GM19372 (cell line): ENCODE results near the gene MAST4.

Experiments used
- ATAC-seq: cut with Tn5 transposase; IDR thresholded peaks from one replicate; pipeline ENCODE4 v1.9.1; 2021; ENCODE audit warnings: mild to moderate bottlenecking, low read depth, moderate library complexity; ENCODE audit not compliant: unreplicated experiment

The MAST4 gene

DNA sequence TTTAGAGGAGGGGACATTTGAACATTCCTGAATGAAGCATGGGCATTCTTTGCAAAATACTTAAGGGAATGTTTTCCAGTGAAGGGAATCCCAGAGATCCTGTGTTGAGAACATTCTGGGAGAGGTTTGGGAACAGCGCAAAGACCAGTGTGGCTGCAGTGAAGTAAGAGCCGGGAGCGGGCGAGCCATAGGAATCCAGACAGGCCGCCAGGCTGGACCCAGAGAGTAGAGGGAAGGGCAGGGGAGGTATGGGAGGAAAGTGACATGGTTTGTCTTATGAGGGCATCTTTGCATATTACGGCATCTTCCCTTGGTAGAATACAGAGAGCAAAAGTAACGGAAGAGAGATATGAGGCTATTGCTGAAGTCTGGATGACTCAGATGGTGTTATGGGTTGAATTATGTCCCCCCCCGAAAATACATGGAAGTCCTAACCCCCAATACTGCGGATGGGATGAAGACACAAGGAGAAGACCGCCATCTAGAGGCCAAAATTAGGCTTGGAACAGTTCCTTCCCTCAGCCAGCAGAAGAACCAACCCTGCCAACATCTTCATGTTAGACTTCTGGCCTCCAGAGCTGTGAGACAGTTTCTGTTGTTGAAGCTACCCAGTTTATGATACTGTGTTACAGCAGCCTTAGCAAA is 268.2 kb downstream of the MAST4 start:
- no peak for ATAC-seq

DNA sequence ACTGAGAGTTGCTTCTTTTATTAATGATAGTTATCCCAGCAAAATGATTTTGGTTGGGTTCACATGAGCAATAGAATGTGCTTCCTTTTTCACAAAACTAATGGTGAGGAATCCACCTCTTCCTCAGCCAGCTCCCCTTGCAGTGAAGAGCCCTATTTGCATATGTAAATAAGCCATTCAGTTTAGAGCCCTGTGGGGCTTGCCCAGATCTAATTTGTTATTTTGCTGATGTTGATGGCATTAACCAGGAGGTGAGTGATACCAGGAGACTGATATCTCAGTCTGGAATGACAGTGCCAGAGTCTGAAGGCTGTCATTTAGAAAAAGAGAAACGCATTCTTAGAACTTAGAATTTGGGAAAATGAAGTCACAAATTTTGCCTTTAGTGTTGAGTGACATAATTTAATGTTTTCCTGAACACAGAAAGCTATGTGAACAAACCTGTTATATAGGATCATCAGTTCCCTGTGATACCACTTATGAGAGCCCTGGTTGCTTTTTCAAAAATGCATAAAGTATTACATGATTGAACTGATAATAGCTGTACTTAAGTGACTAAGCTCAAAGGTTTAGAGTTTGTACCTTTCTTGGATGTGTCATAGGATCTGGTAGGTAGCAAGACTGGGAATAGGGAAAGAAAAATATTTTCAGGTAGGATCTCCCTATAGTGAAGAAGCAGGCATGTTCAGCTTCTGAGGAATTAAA is 271.6 kb downstream of the MAST4 start:
- no peak for ATAC-seq

DNA sequence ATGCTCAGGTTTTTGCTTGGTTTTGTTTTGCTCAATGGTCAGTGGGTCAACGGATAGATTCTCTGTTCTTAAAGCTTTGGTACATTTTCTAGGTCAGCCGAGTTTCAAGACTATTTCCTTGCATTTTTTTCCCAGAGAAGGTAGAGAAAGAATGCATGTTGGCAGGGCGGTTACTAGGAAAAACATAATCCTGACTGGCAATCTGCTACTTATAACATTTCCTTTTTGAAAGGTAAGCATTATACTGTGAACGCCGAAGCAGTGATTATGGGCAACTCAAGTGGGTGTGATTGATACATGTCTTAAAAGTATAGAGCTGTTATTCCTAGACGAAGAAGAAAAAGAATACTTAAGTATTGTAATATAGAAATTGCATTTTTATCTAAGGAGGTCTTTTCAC is 273.2 kb downstream of the MAST4 start:
- ATAC-seq, result no peak

DNA sequence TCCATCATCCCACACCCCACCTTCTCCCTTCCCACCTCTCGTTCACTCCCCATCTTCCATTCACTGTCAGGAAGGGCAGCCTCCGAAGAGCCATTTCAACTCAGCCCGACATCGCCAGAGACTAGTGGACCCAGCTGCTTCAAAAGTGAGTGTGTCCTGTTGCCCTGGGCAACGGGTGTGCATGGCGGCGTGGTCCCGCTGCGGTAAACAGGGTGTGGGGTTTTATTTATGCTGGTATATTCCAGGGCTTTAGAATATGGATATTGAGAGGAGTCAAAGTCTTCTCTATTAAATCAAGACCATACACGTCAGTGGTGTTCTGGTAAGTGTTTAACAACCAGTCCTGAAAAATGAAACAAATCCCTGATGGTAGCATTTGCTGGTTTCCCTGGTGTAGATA is 274.5 kb downstream of the MAST4 start:
- no peak for ATAC-seq

DNA sequence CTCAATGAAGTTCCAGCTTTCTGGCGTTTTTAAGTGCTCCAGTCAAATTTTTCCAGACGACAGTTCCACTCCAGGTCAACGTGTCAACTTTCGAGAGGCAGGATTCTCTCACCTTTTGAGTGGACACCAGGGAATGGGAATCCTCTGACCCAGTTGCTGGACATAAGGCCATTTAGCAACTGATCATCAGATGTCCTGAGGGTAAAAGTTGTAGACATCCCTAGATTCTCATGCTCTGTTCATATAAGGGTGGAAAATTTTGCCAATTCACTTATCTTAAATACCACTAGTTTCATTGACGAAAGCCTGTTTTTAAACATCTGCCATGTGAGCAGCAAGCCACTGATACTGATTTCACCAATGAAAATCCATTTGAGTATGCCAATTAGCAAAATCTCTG is 275.5 kb downstream of the MAST4 start:
- no peak for ATAC-seq

DNA sequence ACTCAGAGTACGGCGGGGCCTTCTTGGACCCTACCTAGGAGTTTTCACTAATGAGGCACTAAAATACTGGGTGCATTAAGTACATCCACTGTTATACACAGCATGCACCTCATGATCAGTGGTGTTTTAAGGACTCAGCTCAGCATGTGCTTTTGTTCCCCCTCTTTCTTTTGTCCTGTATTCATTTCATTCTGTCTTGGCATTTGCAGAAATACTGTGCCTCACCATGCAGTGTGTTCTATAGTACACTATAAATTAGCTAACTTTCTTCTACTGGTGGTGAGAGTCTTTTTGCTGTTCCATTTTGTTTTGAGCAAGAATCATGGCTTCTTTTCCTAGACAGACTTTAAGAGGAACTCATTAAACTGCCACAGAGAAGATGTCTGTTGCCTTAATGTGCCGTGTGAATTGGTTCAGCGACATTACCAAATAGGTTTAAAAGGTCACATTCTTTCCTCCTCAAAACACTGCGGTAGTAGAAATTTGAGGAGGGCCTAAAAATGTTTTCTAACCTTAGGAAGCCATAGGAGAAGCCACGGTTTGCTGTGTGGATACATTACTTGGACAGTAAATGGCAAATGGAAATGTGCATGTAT is 276.6 kb downstream of the MAST4 start:
- ATAC-seq, result no peak

DNA sequence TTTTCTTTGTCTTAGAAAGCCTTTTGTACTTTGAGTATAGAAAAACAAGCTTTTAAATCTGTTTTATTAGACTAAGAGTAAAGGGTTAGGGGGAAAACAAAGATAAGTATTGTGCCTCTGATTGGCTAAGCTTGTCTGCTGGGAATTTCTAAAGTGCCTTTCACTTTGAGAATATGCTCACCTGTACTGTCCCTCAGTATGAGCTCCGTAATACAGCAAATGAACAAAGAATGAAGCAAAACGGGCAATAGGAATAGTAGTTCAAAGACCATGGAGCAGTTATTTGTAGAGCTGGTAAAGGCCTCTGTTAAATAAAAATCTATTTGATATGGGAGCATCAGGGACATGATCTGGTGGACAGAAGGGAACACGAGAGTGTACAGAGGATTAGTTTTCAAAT is 277.8 kb downstream of the MAST4 start:
- no peak for ATAC-seq

DNA sequence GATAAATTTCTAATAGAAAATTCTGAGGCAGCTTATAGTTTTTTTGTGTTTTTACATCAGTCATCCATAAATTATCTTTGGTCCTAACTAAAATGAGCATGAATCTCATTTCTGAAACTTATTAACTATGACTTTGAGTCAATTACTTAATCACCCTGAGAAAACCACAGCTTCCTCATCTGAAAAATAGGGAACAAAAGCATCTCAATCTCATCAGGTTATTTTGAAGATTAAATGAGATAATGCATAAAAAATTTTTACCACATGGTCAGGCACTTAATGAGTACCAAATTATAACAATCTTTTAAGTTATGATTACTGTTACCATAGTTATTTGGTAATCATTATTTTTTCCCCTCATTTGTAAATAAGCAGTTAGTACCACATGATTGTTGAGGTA is 279.1 kb downstream of the MAST4 start:
- no peak for ATAC-seq

DNA sequence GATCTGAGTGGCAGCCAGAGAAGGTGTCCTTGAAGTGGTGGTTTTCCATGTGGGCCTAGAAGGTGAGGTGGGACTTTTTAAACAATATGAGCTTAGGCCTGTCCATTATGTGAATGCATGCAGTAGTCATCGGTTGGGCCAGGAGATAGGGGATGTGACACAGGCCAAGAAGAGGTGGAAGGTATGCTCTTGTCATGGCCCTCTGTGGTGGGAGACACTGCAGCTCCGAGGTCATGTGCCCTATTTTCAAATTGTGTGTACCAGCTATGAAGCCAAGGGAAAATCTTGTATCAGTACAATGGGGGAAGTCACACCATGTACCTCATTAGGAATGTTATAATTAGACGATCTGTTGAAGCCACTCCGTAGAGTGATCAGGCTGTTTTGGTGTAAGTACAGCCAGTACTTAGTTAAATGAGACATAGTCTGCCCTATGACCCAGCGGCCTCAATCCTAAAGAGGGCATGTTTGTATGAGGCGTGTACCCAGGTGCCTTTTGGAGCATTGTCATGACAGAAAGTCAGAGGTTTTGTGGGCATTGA is 280.1 kb downstream of the MAST4 start:
- no peak for ATAC-seq

DNA sequence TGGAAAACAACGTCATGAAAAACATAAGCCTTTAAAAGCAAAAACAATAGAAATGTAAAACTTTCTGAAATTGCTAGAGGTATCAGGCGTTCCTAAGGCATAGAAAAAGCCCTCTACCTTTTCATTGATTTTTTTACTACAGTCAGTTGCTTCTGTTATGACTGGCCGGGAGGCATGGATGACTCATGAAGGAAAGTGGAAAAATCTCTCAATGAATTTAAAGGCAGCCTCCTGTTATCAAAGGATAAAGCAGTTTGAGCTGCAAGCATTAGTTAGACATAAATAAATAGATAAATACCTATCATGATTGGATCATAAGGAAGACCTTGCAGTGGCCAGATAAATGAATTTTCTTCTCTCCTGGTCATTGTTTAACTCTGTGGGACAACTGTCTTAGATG is 281.6 kb downstream of the MAST4 start:
- ATAC-seq, result no peak

DNA sequence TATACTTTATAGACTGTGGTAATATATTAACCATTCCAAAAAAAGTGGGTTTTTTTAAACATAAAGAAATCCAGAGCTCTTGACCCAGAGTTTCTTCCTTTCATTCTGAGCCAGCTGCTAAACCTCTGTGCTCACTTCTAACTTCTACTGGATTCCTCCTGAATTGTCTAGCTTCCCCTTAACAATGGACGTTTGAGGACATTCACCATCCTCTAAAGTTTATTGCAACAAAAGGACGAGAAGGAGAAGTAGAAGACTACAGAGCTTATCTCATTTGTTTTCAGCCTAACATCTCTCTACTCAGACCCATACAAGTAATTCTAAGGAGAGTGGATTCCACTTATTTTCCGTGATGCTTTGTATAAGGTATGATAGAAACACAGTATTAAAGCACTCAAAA is 284.2 kb downstream of the MAST4 start:
- ATAC-seq, result no peak

DNA sequence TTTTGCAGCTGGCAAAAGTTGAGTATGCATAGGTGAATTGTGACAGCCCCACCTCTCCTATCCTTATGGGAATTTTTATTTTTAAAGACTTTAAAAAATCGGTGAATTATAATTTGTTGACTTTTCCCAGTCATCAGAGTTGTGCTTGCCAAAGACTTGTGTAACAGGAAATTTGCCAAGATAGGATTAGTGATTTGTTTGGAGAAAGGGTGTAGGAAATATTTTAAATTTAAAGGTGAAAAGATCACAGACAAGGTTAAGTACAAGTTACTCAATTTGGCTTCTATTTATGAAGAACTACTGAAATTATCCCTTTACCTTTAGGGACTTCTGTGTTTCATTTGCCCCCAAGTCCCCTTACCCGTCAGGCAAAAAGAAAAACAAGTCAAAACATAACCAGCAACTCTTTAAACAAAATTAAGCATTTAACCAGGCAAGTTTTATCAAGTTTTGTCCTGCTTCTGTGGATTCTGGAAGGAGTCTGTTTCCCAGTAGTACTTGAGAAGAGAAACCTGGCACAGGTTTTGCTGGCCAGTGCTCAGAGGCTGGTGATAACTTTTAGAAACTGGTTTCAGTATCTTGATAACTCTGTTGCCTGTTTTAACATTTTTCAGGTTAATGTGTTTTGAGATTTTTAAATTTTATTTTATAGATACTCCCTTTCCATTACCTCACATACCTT is 285.4 kb downstream of the MAST4 start:
- ATAC-seq, result no peak

DNA sequence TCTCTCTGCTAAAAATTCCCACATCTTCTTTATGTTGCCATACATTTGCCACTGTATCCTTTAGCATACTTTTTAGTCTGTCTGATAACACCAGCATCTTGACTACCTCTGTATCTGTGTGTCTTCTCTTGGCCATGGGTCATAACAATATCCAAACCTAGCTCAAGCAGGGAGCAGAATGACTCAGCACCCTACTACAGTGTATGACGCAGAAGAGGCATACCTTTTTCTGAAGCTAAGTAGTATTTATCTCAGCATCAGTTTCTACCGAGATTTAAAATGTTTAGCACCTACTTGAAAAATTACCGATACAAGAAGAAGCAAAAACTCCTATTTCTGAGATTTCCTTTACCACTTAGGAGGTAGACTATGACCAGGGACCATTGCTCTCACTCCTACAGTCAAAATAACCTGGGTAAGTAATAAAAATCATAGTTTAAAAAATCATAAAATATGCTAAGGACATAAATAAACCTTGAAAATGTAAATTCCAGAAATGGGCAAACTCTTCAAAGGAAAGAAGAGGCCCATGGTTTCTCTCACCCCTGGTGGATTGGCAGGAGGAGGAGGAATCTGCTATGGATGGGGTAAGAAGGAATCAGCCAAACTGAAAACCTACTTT is 286.5 kb downstream of the MAST4 start:
- ATAC-seq, result no peak

DNA sequence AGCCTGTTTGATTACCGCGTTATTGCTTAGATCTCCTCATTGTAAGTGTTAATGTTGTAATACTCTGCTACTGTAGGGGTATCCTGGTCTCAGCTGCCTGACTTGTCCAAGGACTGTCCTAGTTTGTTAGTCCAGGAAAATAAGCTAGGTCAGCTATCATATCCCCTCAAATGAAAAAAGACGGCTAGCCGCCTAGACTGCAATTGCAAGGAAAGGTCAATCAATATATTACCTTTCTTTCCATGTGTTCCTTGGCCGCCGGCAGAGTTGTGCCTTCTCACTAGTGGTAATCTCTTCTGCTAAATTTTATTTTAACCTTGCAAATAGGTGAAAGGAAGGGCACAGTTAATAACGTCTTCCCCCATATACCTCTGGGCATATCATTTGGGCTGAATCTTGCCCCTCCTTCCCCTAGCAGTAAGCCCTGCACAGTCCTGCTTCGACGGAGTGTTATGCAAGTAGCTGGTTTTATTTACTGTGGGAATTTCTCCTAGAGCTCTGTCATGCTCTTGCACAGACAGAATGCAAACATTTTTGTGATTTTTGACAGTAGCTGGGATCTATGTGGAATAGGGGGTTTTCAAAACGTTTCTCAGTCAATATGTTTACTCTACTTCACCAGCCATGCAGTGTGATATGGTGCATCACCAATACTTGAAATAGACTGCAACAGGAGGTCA is 288.5 kb downstream of the MAST4 start:
- ATAC-seq, result no peak

DNA sequence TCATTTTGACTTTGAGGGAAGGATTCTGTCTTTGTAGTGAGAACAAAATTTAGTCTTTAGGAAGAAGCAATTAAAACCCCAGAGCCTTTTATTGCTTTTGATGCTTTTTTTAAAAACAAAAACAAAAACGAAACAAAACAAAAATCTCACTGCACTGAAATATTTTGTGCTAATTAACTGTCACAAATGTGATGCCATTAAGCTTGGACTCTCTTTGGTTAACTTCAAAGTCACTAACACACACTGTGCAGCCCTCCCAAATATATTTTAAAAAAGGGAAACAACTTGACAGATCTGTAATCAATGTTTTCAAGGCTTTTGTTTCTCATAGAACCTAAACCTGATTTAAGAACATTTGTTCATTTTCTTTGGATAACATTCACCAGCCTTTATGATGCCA is 290.7 kb downstream of the MAST4 start:
- ATAC-seq, result no peak

DNA sequence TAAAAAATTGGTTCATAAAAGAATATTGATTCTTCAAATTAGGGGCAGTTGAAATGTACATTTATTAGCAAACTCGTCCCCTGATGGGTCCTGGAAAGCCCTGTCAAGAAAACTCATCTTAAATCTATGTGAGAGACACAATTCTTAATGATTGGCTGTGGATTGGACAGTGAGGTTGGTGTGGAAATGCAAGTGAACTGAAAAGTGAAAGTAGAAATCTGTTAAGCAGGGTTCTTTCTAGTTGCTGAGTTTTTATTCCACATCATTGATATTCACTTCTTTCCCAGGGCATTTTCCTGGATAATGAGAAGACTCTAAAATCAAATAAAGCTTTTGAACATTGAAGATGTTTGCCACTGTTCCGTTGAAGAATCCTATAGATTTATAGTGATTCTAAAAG is 292.4 kb downstream of the MAST4 start:
- no peak for ATAC-seq

DNA sequence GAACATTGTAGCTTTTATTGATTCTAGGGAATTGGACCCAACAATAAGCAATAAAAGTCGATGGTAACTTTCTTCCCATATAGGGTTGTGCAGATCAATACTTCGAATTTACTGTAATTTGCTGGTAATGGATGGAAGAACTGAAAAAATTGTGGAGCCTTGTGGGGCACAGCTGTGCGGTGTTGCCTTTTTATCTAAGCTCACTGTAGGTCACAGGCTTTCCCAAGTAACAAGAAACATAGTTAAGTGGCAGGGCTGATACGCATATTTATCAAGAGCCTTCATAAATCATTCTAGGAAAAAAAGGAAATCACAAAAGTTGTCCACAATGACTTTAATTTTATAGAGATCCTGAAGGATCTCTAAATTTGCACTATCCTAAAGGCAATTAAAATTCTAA is 292.9 kb downstream of the MAST4 start:
- ATAC-seq, result no peak

DNA sequence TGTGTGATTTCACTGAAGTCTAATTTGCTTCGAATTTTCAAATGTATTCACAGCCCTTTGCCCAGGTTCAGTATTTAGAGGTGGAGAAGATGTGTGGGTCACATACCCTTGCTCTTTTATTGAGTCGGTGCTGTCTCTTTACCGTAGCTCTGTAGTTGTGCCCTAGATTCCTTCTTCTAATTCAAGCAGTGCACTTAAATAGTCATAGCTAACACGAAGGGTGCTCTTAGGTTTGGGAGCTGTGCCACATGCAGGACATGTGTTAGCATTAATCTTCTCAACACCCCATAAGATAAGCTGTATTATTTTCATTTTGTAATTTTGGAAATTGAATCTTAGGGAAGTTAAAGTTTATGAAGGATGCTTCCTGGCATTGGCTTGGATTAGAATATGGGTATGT is 293.3 kb downstream of the MAST4 start:
- ATAC-seq, result no peak

DNA sequence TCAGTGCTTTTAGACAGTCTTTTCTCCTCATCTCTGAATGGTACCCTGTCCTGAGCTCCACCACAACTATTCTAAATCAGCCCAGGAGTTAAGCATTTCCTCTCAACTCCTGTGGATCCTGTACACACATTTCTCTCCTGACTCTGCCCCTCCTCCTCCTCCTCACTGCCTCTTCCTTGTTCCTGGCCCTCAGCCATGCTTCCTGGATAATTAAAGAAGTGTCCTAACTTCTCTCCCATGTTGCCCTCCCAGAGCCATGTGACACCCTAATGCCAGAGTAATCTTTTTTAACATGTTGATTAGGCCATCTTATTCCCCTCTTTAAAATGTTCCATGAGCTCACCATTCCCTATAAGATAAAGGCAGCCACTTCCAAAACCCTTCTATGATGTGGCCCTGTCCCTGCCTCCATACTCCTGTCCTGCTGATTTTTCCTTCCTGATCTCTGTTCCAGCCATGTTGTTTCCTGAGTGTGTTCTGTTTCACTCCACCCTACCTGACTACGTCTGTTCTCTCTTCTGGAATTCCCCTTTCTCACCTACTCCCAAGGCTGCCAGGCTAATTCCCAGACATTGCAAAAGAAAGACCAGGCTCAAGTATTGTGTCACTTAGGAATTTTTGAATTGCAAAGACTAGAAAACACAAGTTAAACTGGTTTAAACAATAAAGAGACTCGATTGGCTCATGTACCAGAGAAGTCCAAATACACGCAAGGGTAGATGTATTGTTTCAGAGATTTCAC is 295.2 kb downstream of the MAST4 start:
- no peak for ATAC-seq

DNA sequence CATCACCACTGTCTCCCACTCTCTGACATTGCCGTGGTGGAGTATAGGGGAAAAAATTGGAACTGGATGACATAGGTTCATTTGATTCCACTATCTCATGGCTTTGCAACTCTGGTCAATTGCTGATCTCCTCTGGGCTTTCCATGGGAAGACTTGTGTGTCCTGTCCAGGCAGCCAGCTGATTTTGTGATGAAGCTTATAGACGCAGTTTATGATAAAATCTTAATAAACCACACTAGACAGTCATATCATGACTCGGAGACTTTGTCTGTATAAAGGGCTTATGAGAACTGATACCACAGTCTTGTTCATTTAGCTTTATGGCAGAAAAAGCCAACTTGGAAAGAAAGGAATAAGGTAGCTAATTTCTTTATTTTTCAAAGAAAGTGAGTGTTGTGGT is 296.5 kb downstream of the MAST4 start:
- ATAC-seq, result no peak
